Measurements from ENCODE around the gene ZC3H12D.

Gene ZC3H12D

DNA sequence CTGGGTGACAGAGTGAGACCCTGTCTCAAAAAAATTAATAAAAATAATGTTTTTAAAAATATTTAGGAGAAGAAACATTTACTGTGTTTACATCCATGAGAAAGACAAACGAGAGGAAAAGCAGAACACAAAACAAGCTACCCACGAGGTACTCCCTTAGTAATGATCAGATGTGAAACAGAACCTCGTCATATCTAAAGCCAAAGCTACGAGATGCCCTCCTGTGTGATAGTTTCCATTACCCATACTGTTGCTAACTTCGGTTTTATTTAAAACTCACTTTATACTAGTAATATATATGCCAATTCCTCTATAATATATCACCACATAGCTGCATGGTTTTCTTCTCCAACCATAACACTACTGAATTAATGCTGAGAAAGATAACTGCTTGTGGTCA, 63.7 kb downstream of the ZC3H12D start:
- in situ Hi-C loops (cut with MboI; ENCODE audit: low sequenced_read_pairs), result loop anchor here (10.0 to 25.0 kb wide), 2 partner anchors 234 to 336 kb away; no protein-coding TSS in a partner anchor

DNA sequence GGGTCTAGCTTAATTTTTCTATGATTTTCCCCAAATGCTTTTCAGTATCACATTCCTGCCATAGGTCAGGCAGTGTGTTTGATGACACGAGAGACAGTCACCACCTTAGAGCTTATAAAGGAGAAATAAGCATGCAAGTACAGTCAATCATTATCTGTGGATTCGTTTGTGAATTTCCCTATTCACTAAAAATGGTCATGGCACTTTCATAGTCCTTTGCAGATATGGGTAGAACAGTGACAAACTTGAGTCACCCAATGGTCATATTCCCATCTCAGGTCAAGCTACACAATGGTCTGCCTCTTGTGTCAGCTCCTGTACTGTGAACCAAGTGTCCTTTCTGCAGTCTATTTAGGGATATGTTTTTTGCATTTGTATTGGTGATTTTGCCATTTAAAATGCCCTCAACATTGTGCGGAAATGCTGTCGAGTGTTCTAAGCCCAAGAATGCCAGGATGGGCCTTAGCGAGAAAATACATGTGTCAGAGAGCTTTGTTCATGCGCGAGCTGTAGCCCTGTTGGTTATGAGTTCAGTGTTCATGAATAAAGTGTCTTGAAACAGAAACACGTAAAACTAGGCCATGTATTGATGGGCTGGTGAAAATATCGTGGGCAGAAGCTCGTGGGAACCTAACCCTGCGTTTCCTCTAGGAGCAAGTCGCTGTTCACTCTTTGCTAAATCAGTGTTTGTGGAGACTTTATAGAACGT, 65.0 kb downstream of the ZC3H12D start:
- in situ Hi-C loops (cut with MboI; ENCODE audit: low sequenced_read_pairs), result loop anchor here (10.0 to 25.0 kb wide), 2 partner anchors 233 to 335 kb away; no protein-coding TSS in a partner anchor

DNA sequence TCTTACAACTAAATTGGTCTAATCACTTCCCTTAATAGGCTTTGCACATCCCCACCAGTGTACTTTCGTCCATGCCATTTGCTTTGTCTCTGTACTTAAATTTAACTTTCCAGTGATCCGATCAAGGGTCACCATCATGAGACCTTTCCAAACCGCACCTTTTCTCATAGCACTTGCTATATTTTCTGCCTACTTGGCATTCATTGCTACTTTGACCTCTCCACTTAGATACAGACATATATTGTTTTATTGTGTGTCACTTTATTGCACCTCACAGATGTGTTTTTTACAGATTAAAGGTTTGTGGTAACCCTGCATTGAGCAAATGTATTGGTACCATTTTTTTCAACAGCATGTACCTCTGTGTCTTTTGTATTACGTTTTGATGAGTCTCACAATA, 70.0 kb downstream of the ZC3H12D start:
- in situ Hi-C loops (cut with MboI; ENCODE audit: low sequenced_read_pairs), result loop anchor here (25.0 kb wide), 1 partner anchor 228 kb away; no protein-coding TSS in a partner anchor

DNA sequence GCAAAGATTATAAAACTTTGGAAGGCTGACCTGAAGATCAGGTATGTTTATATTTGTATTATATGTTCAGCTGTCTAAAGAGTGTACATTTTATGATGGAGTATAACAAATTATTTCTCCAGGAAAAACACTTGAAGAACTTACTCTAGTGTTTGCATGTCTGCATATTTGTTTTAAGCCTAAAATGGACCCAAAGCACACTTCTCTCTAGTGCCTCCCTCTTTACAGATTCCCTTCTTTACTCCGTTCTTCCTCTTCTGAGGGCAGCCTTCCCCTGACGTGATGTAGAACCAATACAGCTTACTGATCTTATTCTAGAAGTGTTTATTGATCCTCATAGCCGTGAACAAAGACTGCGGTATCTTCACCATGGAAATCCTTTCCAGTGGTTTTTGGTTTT, 70.8 kb downstream of the ZC3H12D start:
- in situ Hi-C loops (cut with MboI; ENCODE audit: low sequenced_read_pairs), result loop anchor here (25.0 kb wide), 1 partner anchor 227 kb away; no protein-coding TSS in a partner anchor

DNA sequence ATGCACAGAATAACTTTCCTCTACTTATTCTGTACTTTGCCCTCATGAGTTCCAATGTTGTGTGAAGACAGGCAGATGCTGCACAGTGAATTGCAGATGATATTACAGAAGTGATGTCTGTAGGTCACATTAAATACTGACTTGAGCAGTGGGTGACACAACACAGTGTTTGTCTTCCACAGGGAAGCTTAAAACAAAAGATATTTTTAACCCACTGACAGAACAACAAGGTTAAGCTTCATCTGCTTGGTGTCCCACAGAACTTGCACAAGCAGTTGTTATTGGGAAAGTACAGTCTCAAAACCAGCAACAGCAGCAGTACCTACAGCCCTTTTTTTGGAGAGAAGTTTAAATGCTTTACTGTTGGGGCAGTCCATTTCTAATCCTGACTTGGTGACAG, 74.3 kb downstream of the ZC3H12D start:
- in situ Hi-C loops (cut with MboI; ENCODE audit: low sequenced_read_pairs), result loop anchor here (25.0 kb wide), 1 partner anchor 223 kb away; no protein-coding TSS in a partner anchor

DNA sequence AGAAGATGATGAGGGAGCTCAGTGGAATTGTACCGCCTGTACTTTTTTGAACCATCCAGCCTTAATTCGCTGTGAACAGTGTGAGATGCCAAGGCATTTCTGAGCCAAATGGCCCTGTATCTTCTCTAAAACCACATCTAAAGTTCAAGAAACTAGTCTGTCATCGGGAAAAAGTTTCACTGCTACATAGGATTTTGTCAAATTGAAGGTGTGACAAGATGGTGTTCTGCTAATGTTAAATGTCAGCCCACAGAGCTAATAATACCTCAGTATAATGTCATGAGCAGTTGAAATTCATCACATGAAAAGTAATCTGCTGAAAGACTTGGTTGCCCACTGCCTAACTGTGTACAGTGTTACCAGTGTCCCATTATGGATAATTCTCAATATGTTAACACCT, 75.2 kb downstream of the ZC3H12D start:
- in situ Hi-C loops (cut with MboI; ENCODE audit: low sequenced_read_pairs), result loop anchor here (25.0 kb wide), 1 partner anchor 222 kb away; no protein-coding TSS in a partner anchor

DNA sequence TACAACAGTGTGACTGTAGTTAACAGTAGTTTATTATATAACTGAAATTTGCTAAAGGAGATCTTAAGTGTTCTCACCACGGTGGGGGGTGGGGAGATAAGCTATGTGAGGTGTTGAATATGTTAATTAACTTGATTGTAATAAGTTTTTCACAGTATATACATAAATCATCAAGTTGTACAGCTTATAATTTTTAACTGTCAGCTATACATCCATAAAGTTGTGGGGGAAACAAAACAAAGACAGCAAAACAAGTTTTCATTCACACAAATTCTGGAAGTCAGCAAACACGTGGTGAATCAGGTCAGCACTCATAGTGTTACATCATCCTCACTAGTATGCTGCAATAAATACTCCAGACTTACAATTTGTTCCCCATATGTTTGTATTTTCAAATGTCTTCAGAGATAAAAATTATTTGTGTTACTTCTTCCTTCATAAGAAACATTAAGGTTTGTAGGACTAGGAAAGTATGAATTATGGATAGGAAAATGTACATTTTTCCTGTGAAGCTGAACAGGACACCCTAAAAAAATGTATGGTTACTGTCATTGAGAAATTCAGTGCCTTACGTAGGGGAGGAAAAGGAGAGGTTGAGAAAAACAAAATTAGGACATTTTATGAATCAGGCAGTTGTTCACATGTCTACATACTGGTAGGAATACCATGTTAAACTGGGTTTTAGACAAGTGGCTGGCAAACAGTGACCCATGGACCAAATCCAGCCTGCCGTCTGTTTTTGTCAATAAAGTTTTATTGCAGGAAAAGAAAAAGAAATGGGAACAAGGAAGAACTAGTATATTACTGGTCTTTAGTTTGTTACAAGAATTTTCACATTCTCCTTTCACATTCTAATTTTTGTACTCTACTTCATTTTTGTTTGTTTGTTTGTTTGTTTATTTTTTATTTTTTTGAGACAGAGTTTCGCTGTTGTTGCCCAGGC, 78.7 kb downstream of the ZC3H12D start:
- in situ Hi-C loops (cut with MboI; ENCODE audit: low sequenced_read_pairs), result loop anchor here (25.0 kb wide), 1 partner anchor 219 kb away; no protein-coding TSS in a partner anchor

DNA sequence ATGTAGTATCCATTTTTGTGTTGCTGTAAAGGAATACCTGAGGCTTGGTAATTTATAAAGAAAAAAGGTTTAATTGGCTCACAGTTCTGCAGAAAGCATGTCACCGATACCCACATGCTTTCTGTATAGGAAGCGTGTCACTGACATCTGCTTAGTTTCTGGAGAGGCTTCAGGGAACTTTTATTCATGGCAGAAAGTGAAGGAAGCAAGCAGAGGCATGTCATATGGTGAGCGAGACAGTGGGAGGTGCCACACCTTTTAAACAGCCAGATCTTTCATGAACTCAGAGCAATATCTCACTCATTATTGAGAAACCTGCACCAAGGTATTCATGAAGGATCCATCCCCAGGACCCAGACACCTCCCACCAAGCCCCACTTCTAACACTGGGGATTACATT, 81.3 kb downstream of the ZC3H12D start:
- in situ Hi-C loops (cut with MboI; ENCODE audit: low sequenced_read_pairs), result loop anchor here (25.0 kb wide), 1 partner anchor 216 kb away; no protein-coding TSS in a partner anchor

DNA sequence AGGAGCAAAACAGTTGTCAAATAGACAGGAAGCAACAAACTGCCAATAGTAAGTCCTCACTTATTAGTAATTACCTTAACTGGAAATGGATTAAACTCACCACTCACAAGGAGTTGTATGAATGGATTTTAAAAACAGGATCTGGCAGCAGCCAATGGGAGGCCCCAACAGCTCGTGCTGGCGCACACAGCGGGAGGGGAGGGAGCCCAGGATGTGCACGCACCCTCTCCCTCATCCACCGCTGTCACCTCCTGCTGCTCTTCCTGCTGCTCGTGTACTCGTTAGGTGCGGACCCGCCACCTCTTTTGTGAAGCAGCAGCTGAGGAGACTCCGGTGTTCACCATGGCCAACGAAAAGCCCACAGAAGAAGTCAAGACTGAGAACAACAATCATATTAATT, 84.8 kb downstream of the ZC3H12D start, which contains the start of gene SUMO4:
Gene SUMO4 (plus strand): TSS at position 213 of the 400 bp plus-strand sequence. CDS start 130 bp downstream, at position 343.
- in situ Hi-C loops (cut with MboI; ENCODE audit: low sequenced_read_pairs), result loop anchor here (25.0 kb wide), 1 partner anchor 213 kb away; no protein-coding TSS in a partner anchor

DNA sequence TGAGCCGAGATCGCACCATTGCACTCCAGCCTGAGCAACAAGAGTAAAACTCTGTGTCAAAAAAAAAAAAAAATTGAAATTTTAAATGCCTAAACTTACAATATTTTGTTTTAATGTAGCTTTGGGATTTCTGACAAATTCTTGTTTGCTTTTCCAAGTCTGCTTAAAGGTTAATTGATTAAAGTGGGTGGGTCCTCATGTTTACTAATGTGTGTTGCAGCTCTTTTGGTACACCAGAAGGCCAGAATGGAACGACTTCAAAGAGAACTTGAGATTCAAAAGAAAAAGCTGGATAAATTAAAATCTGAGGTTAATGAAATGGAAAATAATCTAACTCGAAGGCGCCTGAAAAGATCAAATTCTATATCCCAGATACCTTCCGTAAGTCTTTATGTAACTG, 87.4 kb downstream of the ZC3H12D start:
- in situ Hi-C loops (cut with MboI; ENCODE audit: low sequenced_read_pairs), result no loop called here

Data from HL-60/S4 treated with phorbol 12-myristate 13-acetate at 8.2 ng/mL for 4 days and 3 days (cell line).